ENCODE data around the gene IPO8.

Gene IPO8

DNA sequence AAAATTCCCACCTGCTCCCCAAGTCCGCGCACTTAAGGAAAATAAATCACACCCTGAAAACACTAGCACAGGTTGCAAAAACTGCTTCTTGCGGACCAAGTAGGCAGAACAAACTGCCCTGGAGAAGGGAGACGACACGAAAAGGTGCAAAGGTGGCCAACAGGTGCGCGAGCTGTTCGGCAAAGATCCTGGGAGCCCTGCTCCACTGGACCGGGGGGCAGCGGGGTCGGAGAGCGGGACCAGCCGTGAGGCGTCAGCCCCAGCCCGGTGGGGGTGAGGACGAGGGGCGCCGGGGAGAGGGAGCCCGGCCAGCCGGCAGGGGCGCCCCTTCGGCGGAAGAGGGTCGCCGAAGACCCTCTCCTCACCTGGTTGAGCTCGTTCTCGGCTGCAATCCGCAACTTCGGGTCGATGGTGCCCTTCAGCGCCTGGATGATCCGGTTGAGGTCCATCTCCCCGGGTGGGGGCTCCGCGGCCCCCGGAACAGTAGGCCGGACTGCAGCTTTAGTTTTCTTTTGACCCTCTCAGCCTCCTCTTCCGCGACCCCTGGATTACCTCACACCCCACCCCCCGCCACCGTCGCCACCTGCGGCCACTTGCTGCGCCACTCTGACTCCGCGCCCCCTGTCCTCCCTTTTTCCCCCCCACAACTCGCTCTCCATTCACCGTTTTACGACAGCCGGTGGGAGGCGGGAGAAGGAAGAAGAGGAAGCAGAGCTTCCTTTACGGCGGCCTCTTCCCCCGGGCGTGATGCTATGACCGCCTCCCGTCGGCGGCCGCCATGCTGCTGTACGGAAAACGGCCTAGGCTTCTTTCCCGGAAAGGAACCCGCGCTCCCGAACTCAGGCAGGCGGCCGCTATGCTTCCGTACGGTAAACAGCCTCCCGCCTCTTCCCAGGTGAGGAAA lies at the start of gene IPO8:
TSS of gene IPO8 (minus strand) at position 671 of the 904 bp plus-strand sequence. CDS start at position 449, 222 bp downstream.
- Histone ChIP-seq H3K9ac (ENCODE audit: low read length) (peak within 1 kb of the TSS; percentile 58), H3K27me3 (ENCODE audit: control insufficient read depth, insufficient read depth, low read length) (no peaks in the 10 kb centered on the region), H3K4me1 (ENCODE audit: control insufficient read depth, insufficient read depth, low read length) (peaks cover 4% of the 10 kb centered on the region), H3K27ac (ENCODE audit: low read depth, low read length) (peak within 1 kb of the TSS; percentile 75), H3K4me3 (ENCODE audit: low read length) (peak within 1 kb of the TSS; percentile 92), H3K36me3 (ENCODE audit: control insufficient read depth, insufficient read depth, low read length) (no peaks in the 10 kb centered on the region)

DNA sequence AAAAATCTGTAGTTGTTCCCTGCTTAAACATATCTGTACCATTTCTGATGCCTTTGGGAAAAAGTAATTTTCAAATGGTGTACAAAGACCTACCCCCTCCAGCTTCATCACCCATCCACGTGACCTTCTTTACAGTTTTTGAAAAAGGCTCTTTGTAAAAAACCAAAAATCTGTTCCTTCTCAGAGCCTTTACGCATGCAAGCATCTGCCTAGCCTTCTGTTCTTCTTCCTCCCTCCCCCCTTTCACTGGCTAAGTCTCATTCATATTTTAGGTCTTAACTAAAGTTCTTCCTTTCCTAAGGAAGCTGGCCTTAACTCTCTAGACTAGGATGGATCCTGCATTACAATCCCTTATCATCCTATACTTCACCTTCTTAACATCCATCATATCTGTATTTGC lies 48.7 kb upstream of the IPO8 start:
- no peak overlapping the region for H3K9ac ChIP-seq (ENCODE audit: low read length)

GRCh38 chr12:30740274-30740673 lies 44.6 kb upstream of the IPO8 start:
- Histone ChIP-seq H3K4me3 (ENCODE audit: low read length) (no peak overlapping the region), H3K27me3 (ENCODE audit: control insufficient read depth, insufficient read depth, low read length) (no peaks in the 10 kb centered on the region), H3K4me1 (ENCODE audit: control insufficient read depth, insufficient read depth, low read length) (no peaks in the 10 kb centered on the region), H3K27ac (ENCODE audit: low read depth, low read length) (no peak overlapping the region), H3K36me3 (ENCODE audit: control insufficient read depth, insufficient read depth, low read length) (no peaks in the 10 kb centered on the region), H3K9ac (ENCODE audit: low read length) (no peak overlapping the region)

More for the DNA sequence above, 48.7 kb upstream of the IPO8 start:
- Histone ChIP-seq H3K4me3 (ENCODE audit: low read length) (no peak overlapping the region), H3K27ac (ENCODE audit: low read depth, low read length) (no peak overlapping the region), H3K4me1 (ENCODE audit: control insufficient read depth, insufficient read depth, low read length) (no peaks in the 10 kb centered on the region), H3K27me3 (ENCODE audit: control insufficient read depth, insufficient read depth, low read length) (no peaks in the 10 kb centered on the region), H3K36me3 (ENCODE audit: control insufficient read depth, insufficient read depth, low read length) (no peaks in the 10 kb centered on the region)

GRCh38 chr12:30739020-30739419 lies 43.4 kb upstream of the IPO8 start:
- H3K4me3 ChIP-seq (ENCODE audit: low read length) = no peak overlapping the region
- H3K36me3 ChIP-seq (ENCODE audit: control insufficient read depth, insufficient read depth, low read length) = no peaks in the 10 kb centered on the region
- no peaks in the 10 kb centered on the region for H3K4me1 ChIP-seq (ENCODE audit: control insufficient read depth, insufficient read depth, low read length)
- H3K27me3 ChIP-seq (ENCODE audit: control insufficient read depth, insufficient read depth, low read length) = no peaks in the 10 kb centered on the region
- H3K9ac ChIP-seq (ENCODE audit: low read length) = no peak overlapping the region
- no peak overlapping the region for H3K27ac ChIP-seq (ENCODE audit: low read depth, low read length)

GRCh38 chr12:30732954-30733637 lies 37.4 kb upstream of the IPO8 start:
- H3K9ac ChIP-seq (ENCODE audit: low read length) = no peak overlapping the region
- no peak overlapping the region for H3K27ac ChIP-seq (ENCODE audit: low read depth, low read length)
- H3K4me3 ChIP-seq (ENCODE audit: low read length) = no peak overlapping the region
- no peaks in the 10 kb centered on the region for H3K4me1 ChIP-seq (ENCODE audit: control insufficient read depth, insufficient read depth, low read length)
- H3K36me3 ChIP-seq (ENCODE audit: control insufficient read depth, insufficient read depth, low read length) = peaks cover 5% of the 10 kb centered on the region
- no peaks in the 10 kb centered on the region for H3K27me3 ChIP-seq (ENCODE audit: control insufficient read depth, insufficient read depth, low read length)

DNA sequence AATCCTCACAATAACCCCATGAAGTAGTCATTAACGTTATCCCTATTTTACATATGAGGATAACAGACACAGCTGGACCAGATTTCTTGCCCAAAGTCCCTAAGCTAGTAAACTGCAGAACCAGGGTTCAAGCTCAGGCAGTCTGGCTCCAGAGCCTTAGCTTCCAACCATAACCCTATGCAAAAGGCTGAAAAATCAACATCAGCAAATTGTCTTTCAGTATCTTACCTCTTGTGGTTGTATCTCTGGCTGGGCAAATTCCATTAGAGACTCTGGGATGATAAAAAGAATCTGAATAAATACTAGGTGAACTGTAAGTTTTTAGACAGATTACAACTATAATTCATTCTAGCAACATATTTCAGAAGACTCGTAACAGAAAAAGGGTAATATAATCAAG lies 34.3 kb upstream of the IPO8 start:
- no peaks in the 10 kb centered on the region for H3K27me3 ChIP-seq (ENCODE audit: control insufficient read depth, insufficient read depth, low read length)
- H3K36me3 ChIP-seq (ENCODE audit: control insufficient read depth, insufficient read depth, low read length) = peaks cover 5% of the 10 kb centered on the region
- no peak overlapping the region for H3K27ac ChIP-seq (ENCODE audit: low read depth, low read length)
- no peak overlapping the region for H3K9ac ChIP-seq (ENCODE audit: low read length)
- no peak overlapping the region for H3K4me3 ChIP-seq (ENCODE audit: low read length)
- no peaks in the 10 kb centered on the region for H3K4me1 ChIP-seq (ENCODE audit: control insufficient read depth, insufficient read depth, low read length)

DNA sequence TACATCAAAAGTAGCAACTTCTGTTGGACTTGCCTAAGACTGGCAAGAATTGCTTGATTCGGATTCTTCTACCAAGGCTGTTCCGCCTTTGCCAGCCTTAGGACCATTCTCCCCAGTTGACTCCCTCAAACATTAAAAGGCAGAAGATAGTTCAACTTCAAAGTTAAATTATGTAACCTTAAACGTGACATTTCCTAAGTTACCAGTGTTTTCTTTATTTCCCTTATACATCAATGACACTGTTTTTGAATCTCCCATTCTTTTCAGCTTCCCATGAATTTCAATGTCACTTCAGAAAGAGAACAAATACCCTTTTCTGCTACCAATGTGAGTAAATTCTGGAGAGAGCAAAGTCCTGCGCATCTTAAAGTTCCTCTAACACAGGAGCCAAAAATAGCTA lies 33.9 kb upstream of the IPO8 start:
- Histone ChIP-seq H3K4me3 (ENCODE audit: low read length) (no peak overlapping the region), H3K27ac (ENCODE audit: low read depth, low read length) (no peak overlapping the region), H3K36me3 (ENCODE audit: control insufficient read depth, insufficient read depth, low read length) (peaks cover 5% of the 10 kb centered on the region), H3K27me3 (ENCODE audit: control insufficient read depth, insufficient read depth, low read length) (no peaks in the 10 kb centered on the region), H3K4me1 (ENCODE audit: control insufficient read depth, insufficient read depth, low read length) (no peaks in the 10 kb centered on the region), H3K9ac (ENCODE audit: low read length) (no peak overlapping the region)

DNA sequence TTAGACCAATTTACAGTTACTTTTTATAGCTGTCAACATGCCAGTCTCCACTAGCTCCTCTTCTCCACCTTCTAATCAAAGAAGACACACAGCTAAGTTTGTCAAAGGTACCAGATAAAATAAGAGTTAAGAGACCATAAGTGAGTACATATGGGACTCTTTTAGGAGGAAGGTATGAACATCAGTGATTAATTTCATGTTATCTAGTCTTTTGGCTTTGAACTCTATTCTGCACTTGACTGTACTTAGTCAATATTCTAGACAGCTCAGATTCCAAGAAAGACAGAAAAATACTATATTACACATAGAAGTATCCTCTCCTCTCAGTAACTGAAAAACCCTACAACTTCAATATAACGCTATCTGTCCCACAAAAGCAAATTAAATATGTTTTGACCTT lies 31.0 kb upstream of the IPO8 start:
- H3K27me3 ChIP-seq (ENCODE audit: control insufficient read depth, insufficient read depth, low read length) = no peaks in the 10 kb centered on the region
- no peak overlapping the region for H3K27ac ChIP-seq (ENCODE audit: low read depth, low read length)
- H3K9ac ChIP-seq (ENCODE audit: low read length) = no peak overlapping the region
- peaks cover 5% of the 10 kb centered on the region for H3K36me3 ChIP-seq (ENCODE audit: control insufficient read depth, insufficient read depth, low read length)
- no peaks in the 10 kb centered on the region for H3K4me1 ChIP-seq (ENCODE audit: control insufficient read depth, insufficient read depth, low read length)
- no peak overlapping the region for H3K4me3 ChIP-seq (ENCODE audit: low read length)

- peaks cover 5% of the 10 kb centered on the region for H3K36me3 ChIP-seq (ENCODE audit: control insufficient read depth, insufficient read depth, low read length)
Observed at GRCh38 chr12:30725739-30726138, 30.1 kb upstream of the IPO8 start.

GRCh38 chr12:30719060-30719459 lies 23.4 kb upstream of the IPO8 start:
- Histone ChIP-seq H3K4me1 (ENCODE audit: control insufficient read depth, insufficient read depth, low read length) (no peaks in the 10 kb centered on the region), H3K27me3 (ENCODE audit: control insufficient read depth, insufficient read depth, low read length) (no peaks in the 10 kb centered on the region), H3K27ac (ENCODE audit: low read depth, low read length) (no peak overlapping the region), H3K36me3 (ENCODE audit: control insufficient read depth, insufficient read depth, low read length) (peaks cover 3% of the 10 kb centered on the region), H3K4me3 (ENCODE audit: low read length) (no peak overlapping the region), H3K9ac (ENCODE audit: low read length) (no peak overlapping the region)

More at GRCh38 chr12:30725739-30726138, 30.1 kb upstream of the IPO8 start:
- Histone ChIP-seq H3K9ac (ENCODE audit: low read length) (no peak overlapping the region), H3K4me1 (ENCODE audit: control insufficient read depth, insufficient read depth, low read length) (no peaks in the 10 kb centered on the region), H3K27ac (ENCODE audit: low read depth, low read length) (no peak overlapping the region), H3K27me3 (ENCODE audit: control insufficient read depth, insufficient read depth, low read length) (no peaks in the 10 kb centered on the region), H3K4me3 (ENCODE audit: low read length) (no peak overlapping the region)

DNA sequence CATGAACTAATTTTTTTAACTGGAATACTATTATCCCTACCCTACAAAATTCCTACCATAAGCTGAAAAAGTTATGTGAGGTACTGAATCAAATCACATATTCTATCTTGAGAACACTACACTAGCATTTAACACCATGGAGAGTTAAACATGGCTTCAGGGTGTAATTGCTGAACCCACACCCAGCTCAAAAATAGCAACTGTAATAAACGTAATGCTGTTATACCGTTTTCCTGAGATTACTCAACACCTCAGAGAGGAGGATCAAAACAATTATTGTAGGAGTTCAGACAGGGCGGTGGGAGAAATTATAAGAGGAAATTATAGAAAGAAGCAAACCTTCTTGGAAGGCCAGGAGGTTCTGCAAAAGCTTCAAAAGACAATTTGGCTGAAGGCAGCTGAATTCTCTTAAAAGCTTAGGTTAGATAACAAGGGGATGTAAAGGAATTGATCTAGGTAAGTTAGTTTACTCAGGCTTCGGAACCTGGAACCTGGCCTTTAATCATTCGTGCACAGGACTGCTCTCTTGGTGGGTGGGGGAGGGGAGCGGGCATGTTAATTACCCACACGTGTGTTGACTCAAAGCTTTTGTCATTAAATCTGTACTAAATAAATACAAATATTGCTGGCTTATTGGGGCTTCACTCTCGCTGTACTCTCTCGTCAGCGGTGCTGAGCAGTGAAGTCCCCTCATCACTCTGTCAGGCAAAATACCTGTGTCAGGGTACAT lies 12.1 kb upstream of the IPO8 start:
- Histone ChIP-seq H3K36me3 (ENCODE audit: control insufficient read depth, insufficient read depth, low read length) (no peaks in the 10 kb centered on the region), H3K27ac (ENCODE audit: low read depth, low read length) (no peak overlapping the region), H3K4me1 (ENCODE audit: control insufficient read depth, insufficient read depth, low read length) (no peaks in the 10 kb centered on the region), H3K4me3 (ENCODE audit: low read length) (no peak overlapping the region), H3K27me3 (ENCODE audit: control insufficient read depth, insufficient read depth, low read length) (no peaks in the 10 kb centered on the region), H3K9ac (ENCODE audit: low read length) (no peak overlapping the region)

DNA sequence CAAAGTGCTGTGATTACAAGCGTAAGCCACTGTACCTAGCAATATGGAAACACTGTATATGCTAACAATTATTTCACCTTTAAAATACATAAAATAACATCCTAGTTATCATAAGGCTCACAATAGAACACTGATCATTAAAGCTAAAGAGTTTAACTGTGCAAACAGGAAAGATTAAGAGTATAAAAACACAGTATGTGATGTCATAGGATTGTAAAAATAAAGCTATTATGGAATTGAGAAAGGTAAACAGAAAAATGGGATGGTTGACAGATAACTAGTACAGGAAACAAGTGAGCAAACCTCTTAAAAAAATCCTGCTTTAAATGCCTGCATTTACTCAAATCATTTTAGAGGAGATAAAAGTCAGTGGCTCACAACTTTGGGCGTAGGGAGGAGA lies 10.8 kb upstream of the IPO8 start:
- Histone ChIP-seq H3K4me1 (ENCODE audit: control insufficient read depth, insufficient read depth, low read length) (no peaks in the 10 kb centered on the region), H3K27ac (ENCODE audit: low read depth, low read length) (no peak overlapping the region), H3K27me3 (ENCODE audit: control insufficient read depth, insufficient read depth, low read length) (no peaks in the 10 kb centered on the region), H3K4me3 (ENCODE audit: low read length) (no peak overlapping the region), H3K36me3 (ENCODE audit: control insufficient read depth, insufficient read depth, low read length) (no peaks in the 10 kb centered on the region), H3K9ac (ENCODE audit: low read length) (no peak overlapping the region)

Measured in rectal smooth muscle tissue (tissue), 1 donor.